A549 (cell line): ENCODE measurements around the gene PCNX3.

ENCODE experiments used
- BHLHE40 ChIP-seq: IDR thresholded peaks from 2 replicates; pipeline ENCODE4 v1.6.1; 2012; ENCODE audit warnings: low read depth, low read length, inconsistent platforms
- CHD2 ChIP-seq: fragments of 150-350 bp; IDR thresholded peaks from 2 replicates; pipeline ENCODE4 v1.6.1; 2014; ENCODE audit warnings: low read length; ENCODE audit not compliant: partially characterized antibody
- CTCF ChIP-seq: fragments of >200 bp; sonication (Bioruptor Twin); formaldehyde crosslinking; IDR thresholded peaks from 3 replicates; pipeline ENCODE4 v1.5.1; 2016
- ESRRA ChIP-seq: fragments of 150-350 bp; IDR thresholded peaks from 2 replicates; pipeline ENCODE4 v1.6.1; 2014; ENCODE audit warnings: mild to moderate bottlenecking, low read length, borderline replicate concordance
- HDAC2 ChIP-seq: fragments of 200-600 bp; sonication (generic); IDR thresholded peaks from 2 replicates; pipeline ENCODE4 v1.6.1; 2016
- JUN ChIP-seq, 2 experiments: fragments of >200 bp; sonication (Bioruptor Twin); formaldehyde crosslinking; IDR thresholded peaks; 2 replicates in 1 of 2; 3 replicates in 1 of 2; pipeline ENCODE4 v1.6.1; 2016 to 2017
- MAFK ChIP-seq: fragments of 450-650 bp; IDR thresholded peaks from 2 replicates; pipeline ENCODE4 v1.6.1; 2014; ENCODE audit not compliant: partially characterized antibody
- NFE2L2 ChIP-seq: fragments of 150-350 bp; conservative IDR thresholded peaks from 2 replicates; pipeline ENCODE4 v1.6.1; 2014; ENCODE audit warnings: low read length
- POLR2A ChIP-seq: IDR thresholded peaks from 2 replicates; pipeline ENCODE4 v1.6.1; 2012; ENCODE audit warnings: mild to moderate bottlenecking, low read length

DNA sequence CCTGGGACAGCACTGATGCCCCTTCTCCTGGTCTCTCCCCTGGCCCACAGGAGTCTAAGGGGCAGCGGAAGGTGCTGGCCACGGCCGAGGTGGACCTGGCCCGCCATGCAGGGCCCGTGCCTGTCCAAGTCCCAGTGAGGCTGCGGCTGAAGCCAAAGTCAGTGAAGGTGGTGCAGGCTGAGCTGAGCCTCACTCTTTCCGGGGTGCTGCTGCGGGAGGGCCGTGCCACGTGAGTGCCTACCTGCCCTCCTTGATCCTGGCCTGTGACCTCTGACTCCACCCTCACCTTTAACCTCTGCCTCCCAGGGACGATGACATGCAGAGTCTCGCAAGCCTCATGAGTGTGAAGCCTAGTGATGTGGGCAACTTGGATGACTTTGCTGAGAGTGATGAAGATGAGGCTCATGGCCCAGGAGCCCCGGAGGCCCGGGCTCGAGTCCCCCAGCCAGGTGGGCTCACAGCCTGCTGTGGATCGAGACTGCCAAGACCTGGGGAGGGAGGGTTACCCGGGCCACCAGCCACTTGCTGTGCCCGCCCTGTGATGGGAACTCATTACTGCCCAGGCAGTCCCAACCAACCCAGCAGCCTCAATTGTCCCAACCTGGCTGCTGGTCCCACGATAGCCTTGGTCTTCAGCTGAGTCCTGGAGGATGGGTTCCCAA, 35.4 kb upstream of the PCNX3 start:
- TF ChIP-seq CTCF (no peak), BHLHE40 (no peak), CHD2 (no peak), JUN (IDR thresholded peaks at IDR 0.05) (no peak), HDAC2 (no peak), POLR2A (no peak), ESRRA (no peak), MAFK (no peak), NFE2L2 (no peak)
